ENCODE measurements around the gene MED16.
"Not testable (repeated sequence)": the region's sequence is repeated elsewhere in the genome, so short reads cannot be mapped to it uniquely, and the experiment has no call there.

Gene MED16

GRCh38 chr19:885536-886224 lies 7.3 kb downstream of the MED16 start:
- no peak for DNase-seq

GRCh38 chr19:884420-885211 lies 8.4 kb downstream of the MED16 start:
- no peak for DNase-seq

GRCh38 chr19:883661-884211 lies 9.3 kb downstream of the MED16 start:
- no peak for DNase-seq

- DNase-seq, result no peak
Observed at GRCh38 chr19:882871-883497, 10.0 kb downstream of the MED16 start.

- no peak for DNase-seq
Observed at GRCh38 chr19:881385-882071, 11.5 kb downstream of the MED16 start.

- no peak for DNase-seq
Observed at GRCh38 chr19:879711-880438, 13.1 kb downstream of the MED16 start.

GRCh38 chr19:878751-879561 lies 14.0 kb downstream of the MED16 start:
- DNase-seq, result not testable (repeated sequence)

- DNase-seq, result not testable (repeated sequence)
Observed at GRCh38 chr19:877992-878660, 14.9 kb downstream of the MED16 start.

GRCh38 chr19:876780-877314 lies 16.1 kb downstream of the MED16 start:
- no peak for DNase-seq

GRCh38 chr19:876089-876488 lies 16.9 kb downstream of the MED16 start:
- no peak for DNase-seq

GRCh38 chr19:875265-875879 lies 17.6 kb downstream of the MED16 start:
- DNase-seq, result no peak

GRCh38 chr19:873561-874041 lies 19.4 kb downstream of the MED16 start:
- DNase-seq, result no peak

GRCh38 chr19:873084-873483 lies 19.9 kb downstream of the MED16 start:
- no peak for DNase-seq

- DNase-seq, result no peak
Observed at GRCh38 chr19:872266-872951, 20.6 kb downstream of the MED16 start.

GRCh38 chr19:871446-872265 lies 21.3 kb downstream of the MED16 start:
- no peak for DNase-seq

GRCh38 chr19:870963-871401 lies 22.0 kb downstream of the MED16 start:
- DNase-seq, result no peak

- DNase-seq, result no peak
Observed at GRCh38 chr19:870314-870713, 22.7 kb downstream of the MED16 start.

All from eye (tissue), 1 donor.